DND-41 (cell line): ENCODE results near the gene CCDC179.

Experiments
- ATAC-seq: fragments of 200-7000 bp; cut with Tn5 transposase; 3 replicates; pipeline ENCODE4 v1.9.1; 2021; ENCODE audit warnings: low read depth; ENCODE audit not compliant: insufficient read depth
- DNase-seq: peaks from one replicate; pipeline ENCODE4 v3.0.0-alpha.2; 2020
- H2AFZ ChIP-seq: 2 replicates; pipeline ENCODE4 v1.6.0; 2012; ENCODE audit warnings: low read depth, low read length
- H3K27ac ChIP-seq: 2 replicates; pipeline ENCODE4 v1.5.1; 2012; ENCODE audit warnings: low read length, inconsistent platforms
- H3K27me3 ChIP-seq: fragments of 200-600 bp; sonication (generic); 2 replicates; pipeline ENCODE4 v1.6.0; 2012; ENCODE audit warnings: low read length, mild to moderate bottlenecking, inconsistent platforms; ENCODE audit not compliant: insufficient read depth, poor library complexity
- H3K36me3 ChIP-seq: 2 replicates; pipeline ENCODE4 v1.5.1; 2012; ENCODE audit warnings: low read length, inconsistent platforms; ENCODE audit not compliant: insufficient read depth
- H3K4me1 ChIP-seq: 2 replicates; pipeline ENCODE4 v1.5.1; 2012; ENCODE audit warnings: mild to moderate bottlenecking, low read length; ENCODE audit not compliant: insufficient read depth
- H3K4me2 ChIP-seq: 2 replicates; pipeline ENCODE4 v1.6.0; 2012; ENCODE audit warnings: mild to moderate bottlenecking, moderate library complexity, low read length, inconsistent platforms; ENCODE audit not compliant: insufficient read depth
- H3K4me3 ChIP-seq, 2 experiments: fragments of 200-600 bp in 1 of 2; shearing (Covaris generic) in 1 of 2; 2 replicates each; pipeline ENCODE4 v1.5.1; 2012 to 2016; ENCODE audit warnings: inconsistent platforms in 2 of 2, low read length in 2 of 2, mild to moderate bottlenecking in 2 of 2, low read depth in 1 of 2, moderate library complexity in 1 of 2
- H3K79me2 ChIP-seq: 2 replicates; pipeline ENCODE4 v1.6.0; 2012; ENCODE audit warnings: low read length, inconsistent platforms; ENCODE audit not compliant: insufficient read depth
- H3K9ac ChIP-seq: 2 replicates; pipeline ENCODE4 v1.6.0; 2012; ENCODE audit warnings: low read depth, mild to moderate bottlenecking, inconsistent platforms, low read length, moderate library complexity
- H3K9me3 ChIP-seq: 2 replicates; pipeline ENCODE4 v1.5.1; 2012; ENCODE audit warnings: low read length, moderate library complexity, mild to moderate bottlenecking, inconsistent platforms; ENCODE audit not compliant: insufficient read depth, severe bottlenecking
- H4K20me1 ChIP-seq: 2 replicates; pipeline ENCODE4 v1.6.0; 2012; ENCODE audit warnings: low read length; ENCODE audit not compliant: insufficient read depth
- CTCF ChIP-seq: IDR thresholded peaks from 2 replicates; pipeline ENCODE4 v1.5.1; 2012; ENCODE audit warnings: borderline replicate concordance, low read length, moderate library complexity, mild to moderate bottlenecking; ENCODE audit not compliant: poor library complexity, severe bottlenecking; ENCODE audit errors: extremely low read depth
- EZH2 ChIP-seq: IDR thresholded peaks from 3 replicates; pipeline ENCODE4 v1.6.1; 2012; ENCODE audit warnings: borderline replicate concordance, low read depth, mild to moderate bottlenecking, moderate library complexity, low read length, inconsistent platforms; ENCODE audit not compliant: severe bottlenecking

CCDC179 gene

DNA sequence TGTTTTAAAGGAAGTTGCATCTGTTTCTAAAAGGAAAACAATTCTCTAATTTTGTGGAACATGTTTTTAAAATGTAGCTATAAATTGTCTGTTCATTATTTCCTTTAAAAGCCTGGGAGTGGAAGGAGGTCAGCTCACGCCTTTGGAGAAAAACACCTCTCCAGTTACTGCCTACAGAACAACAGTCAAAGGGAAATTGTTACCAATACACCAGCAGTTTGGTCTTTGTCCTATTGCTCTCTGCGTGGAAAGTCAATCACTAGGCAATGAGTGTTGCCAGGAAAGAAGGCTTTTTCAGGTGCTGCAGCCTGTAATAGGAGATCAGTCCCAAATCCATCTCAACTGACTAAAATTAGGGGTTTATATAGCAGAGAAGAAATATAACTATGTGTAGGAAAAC lies 52.9 kb downstream of the CCDC179 start:
- Histone ChIP-seq H4K20me1 (no peaks in the 10 kb centered on the region), H3K27me3 (no peaks in the 10 kb centered on the region), H3K4me1 (0 out of 2 replicates have a peak, but pooled peaks cover 3% of the 10 kb centered on the region), H3K79me2 (no peaks in the 10 kb centered on the region), H3K9ac (no peak overlapping the region), H3K27ac (no peak overlapping the region), H3K9me3 (no peaks in the 10 kb centered on the region), H3K4me3 (no peak overlapping the region), H2AFZ (no peak overlapping the region), H3K4me2 (no peak overlapping the region), H3K36me3 (no peaks in the 10 kb centered on the region)
- ATAC-seq (no peak), DNase-seq (no peak)
- TF ChIP-seq EZH2: no peak
- no peak for TF ChIP-seq CTCF

GRCh38 chr11:22802861-22803260 lies 57.4 kb downstream of the CCDC179 start:
- Histone ChIP-seq H3K9me3 (no peaks in the 10 kb centered on the region), H3K27ac (no peak overlapping the region), H3K79me2 (no peaks in the 10 kb centered on the region), H4K20me1 (no peaks in the 10 kb centered on the region), H3K4me2 (no peak overlapping the region), H3K4me3 (no peak overlapping the region), H3K9ac (no peak overlapping the region), H2AFZ (no peak overlapping the region), H3K36me3 (no peaks in the 10 kb centered on the region), H3K4me1 (0 out of 2 replicates have a peak, but pooled peaks cover under 1% of the 10 kb centered on the region), H3K27me3 (no peaks in the 10 kb centered on the region)
- ATAC-seq (no peak), DNase-seq (no peak)
- no peak for TF ChIP-seq EZH2
- no peak for TF ChIP-seq CTCF

DNA sequence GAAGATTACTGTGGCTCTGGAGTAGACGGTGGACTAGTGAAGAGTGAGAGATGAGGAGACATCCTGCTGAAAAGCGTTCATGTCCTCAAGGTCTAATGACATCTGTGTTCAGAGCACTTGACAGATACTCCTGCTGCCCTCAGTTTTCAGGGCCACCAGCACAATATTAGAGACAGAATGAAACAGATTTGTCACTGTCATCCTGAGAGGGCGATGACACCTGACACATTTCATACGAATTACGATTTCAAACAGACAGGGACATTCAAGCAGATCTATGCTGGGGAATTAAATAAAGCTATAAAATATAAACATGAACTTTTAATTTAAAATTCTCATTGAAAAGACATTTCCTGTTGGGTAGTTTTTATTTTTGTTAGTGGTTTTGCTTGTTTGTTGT lies 59.8 kb downstream of the CCDC179 start:
- Histone ChIP-seq H3K27me3 (no peaks in the 10 kb centered on the region), H3K4me1 (no peaks in the 10 kb centered on the region), H3K79me2 (no peaks in the 10 kb centered on the region), H3K36me3 (no peaks in the 10 kb centered on the region), H3K27ac (no peak overlapping the region), H2AFZ (no peak overlapping the region), H3K4me2 (no peak overlapping the region), H3K9ac (no peak overlapping the region), H3K4me3 (no peak overlapping the region), H3K9me3 (no peaks in the 10 kb centered on the region), H4K20me1 (no peaks in the 10 kb centered on the region)
- ATAC-seq (no peak), DNase-seq (no peak)
- TF ChIP-seq EZH2: no peak
- TF ChIP-seq CTCF: no peak

DNA sequence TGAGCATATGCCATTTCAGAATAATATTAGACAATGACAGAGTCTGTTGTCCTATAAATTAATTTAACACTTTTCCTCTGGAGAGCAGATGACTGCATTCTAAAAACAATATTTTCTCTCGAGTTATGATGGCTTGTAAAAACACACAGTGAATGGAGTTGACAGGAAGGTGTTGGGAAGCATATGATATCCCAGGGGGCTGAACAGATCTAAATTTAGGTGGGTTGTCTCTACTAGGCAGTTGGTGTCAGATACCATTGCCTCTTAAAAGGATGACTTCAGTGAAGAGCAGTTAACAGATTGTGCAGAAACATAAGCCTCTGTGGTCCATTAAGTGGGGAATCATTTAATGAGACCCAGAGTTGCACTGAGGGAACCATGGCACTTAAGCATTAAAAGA lies 61.4 kb downstream of the CCDC179 start:
- no peak overlapping the region for H3K4me2 ChIP-seq
- no peaks in the 10 kb centered on the region for H3K4me1 ChIP-seq
- no peak overlapping the region for H3K4me3 ChIP-seq
- ATAC-seq: no peak
- no peak for TF ChIP-seq EZH2
- no peak for TF ChIP-seq CTCF
- H4K20me1 ChIP-seq: no peaks in the 10 kb centered on the region
- H2AFZ ChIP-seq: no peak overlapping the region
- H3K9me3 ChIP-seq: no peaks in the 10 kb centered on the region
- H3K79me2 ChIP-seq: no peaks in the 10 kb centered on the region
- H3K27ac ChIP-seq: no peak overlapping the region
- no peaks in the 10 kb centered on the region for H3K36me3 ChIP-seq
- no peak overlapping the region for H3K9ac ChIP-seq
- no peaks in the 10 kb centered on the region for H3K27me3 ChIP-seq
- no peak for DNase-seq
